NCI-H526 treated with DMSO at 0.1 percent for 48 hours (cell line): ENCODE results near the gene MAPK8IP3.
A peak's percentile ranks its signal among the peaks of the same experiment; 100 is the strongest.
"Not testable (repeated sequence)": the region's sequence is repeated elsewhere in the genome, so short reads cannot be mapped to it uniquely, and the experiment has no call there.

Experiments
- DNase-seq: peaks from one replicate; lab custom pipeline; 2025; lab: John Stamatoyannopoulos, UW

MAPK8IP3 gene

DNA sequence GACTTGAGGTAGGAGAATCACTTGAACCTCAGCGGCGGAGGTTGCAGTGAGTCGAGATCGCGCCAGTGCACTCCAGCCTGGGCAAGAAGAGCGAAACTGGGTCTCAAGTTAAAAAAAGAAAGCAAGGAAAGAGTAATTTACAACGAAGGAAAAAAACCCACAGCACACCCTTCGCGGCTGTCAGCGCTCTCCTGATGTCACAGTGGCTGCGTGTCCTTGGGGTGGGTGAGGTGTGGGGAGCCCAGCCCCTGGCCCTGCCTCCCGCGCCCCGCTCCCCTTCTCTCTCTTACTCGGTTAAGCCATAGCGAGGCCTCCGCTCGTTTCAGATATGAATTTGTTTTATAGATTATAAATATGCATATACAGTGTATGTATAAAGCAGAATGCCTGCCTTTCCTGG lies 28.7 kb upstream of the MAPK8IP3 start:
- DNase-seq = no peak

DNA sequence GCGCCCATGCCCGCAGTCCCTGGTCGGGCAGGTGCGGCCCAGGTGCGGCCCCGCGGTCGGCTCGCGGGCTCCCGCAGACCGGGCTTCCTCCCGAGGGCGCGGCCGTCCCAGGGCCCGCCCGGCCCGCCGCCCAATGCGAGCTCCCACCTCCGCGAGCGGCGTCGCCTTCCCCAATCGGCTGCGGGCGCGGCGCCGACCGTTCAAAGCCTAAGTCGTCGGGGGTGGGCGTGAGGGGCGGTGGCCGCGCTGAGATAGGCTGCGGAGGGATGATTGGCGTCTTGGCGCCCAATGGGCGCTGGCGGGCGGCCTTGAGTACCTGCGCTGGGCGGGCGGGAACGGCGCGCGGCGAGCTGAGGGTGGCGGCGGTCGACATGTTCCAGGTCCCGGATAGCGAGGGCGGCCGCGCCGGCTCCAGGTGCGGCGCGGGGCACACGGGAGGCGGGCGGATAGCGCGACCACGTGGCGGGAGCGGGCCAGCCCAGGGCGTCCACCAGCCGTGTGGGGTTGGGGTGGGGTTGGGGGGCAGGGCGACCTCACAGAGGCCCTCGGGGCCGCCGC lies 28.0 kb upstream of the MAPK8IP3 start, which contains the start of gene JPT2:
TSS of gene JPT2 (plus strand) at position 338 of the 558 bp plus-strand sequence. CDS start at position 372, 34 bp downstream.
- peak; percentile 86 for DNase-seq

DNA sequence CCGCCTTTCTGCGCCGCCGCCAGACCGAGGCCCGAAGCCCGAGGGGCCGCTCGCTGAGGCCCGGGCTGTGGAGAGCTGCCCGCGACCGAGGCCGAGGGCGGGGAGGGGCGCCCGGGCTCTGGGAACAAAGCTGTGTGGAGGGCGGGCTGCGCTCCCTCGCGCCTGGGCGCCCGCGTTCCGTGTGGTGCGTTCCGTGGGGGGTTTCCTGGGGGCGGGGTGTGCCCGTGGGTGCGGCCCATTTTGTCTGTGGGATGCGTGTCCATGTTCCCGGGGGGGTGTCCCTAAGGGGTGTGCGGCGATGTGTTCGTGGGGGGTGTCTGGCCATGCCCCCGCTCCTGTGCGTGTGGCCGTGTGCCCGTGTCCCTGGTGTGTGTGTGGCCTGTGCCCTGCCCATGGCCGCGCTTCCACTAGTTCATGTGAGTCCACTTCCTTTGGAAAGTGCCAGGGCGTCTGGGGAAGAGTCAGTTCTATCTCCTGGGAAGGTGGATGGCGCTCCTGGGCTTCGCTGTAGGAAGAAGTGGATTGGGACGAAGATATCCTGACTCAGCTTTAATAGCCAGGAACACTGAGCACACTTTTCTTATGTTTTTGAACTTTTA lies 27.4 kb upstream of the MAPK8IP3 start:
- no peak for DNase-seq

DNA sequence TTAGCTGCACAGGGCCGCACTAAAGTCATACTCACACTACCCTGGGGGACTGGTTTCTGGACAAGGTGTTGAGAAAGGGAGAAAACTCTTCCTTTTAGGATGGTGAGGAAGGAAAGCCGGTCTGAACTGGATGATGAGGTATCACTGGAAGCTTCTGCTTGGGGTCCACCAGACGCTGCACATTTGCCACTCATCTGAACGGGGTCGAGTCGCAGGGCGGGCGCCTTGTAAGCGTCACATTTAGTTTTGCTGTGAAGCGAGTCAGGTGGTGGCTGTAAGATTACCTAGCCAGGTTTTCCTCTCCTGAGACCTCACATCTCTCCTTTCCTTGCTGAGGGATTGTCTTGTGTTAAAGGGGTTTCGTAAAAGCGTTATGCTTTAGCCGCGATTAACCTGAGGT lies 25.6 kb upstream of the MAPK8IP3 start:
- no peak for DNase-seq

DNA sequence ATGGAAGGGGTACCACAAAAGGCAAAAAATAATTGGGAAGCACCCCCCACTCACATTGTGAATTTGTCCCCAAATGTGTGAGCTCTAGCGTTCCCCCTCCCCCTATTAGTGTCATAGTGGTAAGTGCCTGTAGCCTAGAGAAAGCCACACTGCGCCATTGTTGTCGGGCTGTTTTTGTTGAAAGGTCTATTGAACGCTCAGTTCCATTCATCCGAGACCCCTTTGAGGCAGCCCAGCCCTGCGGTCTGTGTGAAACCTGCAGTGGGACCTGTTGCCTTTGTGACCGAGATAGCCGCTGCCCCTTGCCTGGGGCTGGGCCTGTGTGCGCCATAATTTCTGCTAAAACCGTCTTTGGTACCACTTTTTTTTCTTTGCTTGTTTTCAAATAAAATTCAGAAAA lies 25.0 kb upstream of the MAPK8IP3 start:
- no peak for DNase-seq

DNA sequence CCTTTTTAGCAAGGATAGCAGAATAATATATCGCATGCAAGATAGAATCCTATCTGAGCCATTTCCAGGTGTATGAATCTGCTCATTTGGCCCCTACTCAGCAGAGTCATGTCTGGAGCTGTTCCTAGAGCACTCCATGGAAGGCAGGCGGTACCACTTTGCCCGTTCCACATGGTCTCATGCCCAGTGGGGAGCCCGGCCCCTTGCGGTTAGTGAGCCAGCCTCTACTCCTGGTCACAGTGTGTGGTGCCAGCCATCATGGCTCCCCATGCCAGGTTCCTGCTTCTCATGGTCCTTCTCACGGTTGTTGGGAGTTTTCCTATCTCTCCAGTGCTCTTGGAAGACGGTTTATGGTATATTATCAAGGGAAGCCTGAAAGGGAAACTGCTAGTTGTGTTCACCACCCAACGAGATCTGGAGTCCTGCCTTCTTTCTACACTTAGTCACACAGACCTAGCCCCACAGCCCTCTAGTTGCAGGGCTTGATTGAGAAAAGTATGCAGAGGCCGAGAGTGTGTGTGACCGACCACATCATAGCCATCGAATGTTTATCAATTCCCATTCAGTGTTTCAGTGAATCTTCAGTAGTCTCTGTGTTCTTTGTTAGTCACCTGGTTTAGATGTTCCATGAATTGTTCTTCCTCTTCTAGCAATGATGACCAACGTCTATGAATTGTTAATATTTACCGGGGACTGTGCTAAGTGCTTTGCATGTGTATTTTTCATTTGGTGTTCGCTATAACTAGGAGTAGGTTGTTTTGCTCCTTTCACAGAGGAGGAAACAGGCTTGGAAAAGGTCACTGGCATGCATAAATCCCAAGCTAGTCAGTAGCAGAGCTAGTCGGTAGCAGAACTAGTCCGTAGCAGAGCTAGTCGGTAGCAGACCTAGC lies 18.3 kb upstream of the MAPK8IP3 start:
- DNase-seq = no peak

DNA sequence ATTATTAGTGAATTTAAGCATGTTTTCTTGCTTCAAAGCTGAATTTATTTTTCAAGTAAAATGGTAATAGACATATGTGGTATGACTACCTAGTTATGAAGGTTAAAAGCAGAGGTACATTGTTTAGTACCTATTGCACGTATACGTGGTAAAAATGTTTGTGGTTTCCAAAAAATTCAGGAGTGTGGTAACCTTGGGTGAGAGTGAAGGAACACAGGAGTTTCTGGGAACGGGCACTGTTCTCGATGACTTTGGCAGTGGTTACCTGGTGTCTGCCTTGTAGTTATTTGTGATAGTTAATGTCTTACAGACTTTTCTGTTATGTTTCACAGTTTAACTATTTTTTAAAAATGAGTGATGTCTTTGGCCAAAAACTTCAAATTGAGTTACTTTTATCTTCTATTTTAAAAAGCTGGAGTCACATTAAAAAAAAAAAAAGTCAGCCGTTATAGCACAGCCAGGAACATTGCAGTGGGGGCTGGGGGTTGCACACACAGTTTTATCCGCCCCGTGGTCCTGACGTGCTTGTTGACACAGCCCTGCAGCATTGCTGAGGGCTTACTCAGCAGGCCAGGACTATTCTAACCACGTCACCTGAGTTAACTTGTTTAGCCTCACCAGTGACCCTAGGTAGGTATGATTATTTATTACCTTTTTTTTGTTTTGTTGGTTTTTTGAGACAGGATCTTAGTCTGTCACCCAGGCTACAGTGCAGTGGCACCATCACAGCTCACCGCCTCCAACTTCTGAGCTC lies 17.0 kb upstream of the MAPK8IP3 start:
- no peak for DNase-seq

DNA sequence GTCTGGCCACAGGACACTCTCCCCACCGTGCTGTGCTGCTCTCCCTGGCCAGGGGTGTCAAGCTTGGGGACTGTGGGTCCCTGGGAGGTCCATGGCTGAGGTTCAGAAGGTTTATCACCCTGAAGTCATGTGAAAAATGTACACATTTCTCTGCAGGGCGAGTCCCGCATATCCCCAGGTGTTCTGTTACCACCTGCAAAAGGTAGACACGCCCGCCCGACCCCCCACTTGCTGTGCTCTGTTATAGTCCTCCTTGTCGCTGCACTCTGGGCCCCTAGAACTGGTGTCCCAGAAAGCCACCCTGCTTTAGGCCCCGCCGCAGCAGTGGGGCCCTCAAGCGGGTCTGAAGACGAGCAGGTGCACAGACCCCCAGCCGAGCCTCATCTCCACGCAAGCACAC lies 16.1 kb upstream of the MAPK8IP3 start:
- DNase-seq = no peak

DNA sequence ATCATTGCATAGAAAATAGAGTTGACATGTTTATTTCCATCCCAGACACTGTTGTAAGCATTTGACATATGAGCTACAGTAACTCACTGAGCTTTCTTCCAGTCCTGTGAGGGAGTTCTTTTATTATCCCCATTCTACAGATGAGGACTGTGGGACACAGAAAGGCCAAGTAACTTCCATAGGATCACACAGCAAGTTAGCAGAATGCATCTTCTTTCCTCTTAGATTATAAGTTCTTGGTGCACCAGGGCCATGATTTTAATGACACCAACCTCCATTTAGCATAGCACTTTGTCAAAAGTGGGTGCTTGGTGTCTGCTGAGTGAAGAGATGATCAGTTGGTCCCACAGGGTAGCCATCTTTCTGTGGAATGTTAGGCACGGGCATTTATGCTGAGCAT lies 15.2 kb upstream of the MAPK8IP3 start:
- no peak for DNase-seq

DNA sequence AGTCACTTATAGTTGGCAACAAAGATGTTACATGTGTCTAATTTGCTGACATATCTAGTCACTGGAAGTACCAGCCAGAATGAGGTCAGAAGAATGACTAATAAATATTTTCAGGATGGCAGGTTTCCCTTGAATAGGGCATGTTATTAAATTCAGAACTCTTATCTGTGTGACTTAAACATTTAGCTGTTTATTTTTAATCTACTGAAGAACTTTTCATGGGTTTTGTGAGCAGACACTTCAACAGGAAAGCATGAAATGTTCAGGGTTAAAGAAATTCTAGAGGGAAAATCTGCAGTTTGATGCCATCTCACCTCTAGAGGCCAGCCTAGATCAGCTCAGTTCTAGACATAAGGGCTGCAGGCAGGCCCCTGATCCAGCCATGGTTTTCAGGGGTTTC lies 14.7 kb upstream of the MAPK8IP3 start:
- no peak for DNase-seq

DNA sequence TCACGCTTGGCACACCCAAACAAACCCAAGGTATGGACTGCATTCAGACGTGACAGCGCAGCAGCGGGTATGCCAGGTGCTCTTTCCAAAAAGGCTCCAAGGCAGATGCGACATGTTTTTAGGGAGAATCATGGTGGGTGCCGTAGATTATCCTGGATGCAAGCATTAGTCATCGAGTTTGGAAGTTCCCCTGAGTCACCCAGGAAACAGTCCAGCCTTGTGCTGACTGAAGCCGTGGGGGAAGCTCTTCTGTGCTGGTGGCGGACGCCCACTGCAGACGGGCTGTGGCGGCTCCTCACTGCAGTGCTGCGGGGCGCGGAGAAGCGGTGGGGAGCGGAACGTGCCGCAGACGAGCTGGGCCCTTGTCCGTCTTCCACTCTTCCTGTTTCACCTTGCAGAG lies 14.0 kb upstream of the MAPK8IP3 start:
- DNase-seq = no peak

DNA sequence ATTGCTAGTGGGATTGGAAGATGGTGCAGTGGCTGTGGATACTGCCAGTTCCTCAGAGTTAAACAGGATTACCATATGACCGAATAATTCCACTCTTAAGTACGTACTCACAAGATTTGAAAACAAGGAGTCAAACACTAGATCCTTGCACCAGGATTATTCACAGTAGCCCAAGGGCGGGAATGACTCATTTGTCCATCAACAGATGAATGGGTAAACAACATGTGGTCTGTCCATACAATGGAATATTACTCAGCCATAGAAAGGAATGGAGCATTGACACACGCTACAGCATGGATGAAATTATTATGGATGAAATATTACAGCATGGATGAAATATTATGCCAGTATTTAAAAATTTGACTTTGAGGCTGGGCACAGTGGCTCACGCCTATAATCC lies 9.1 kb upstream of the MAPK8IP3 start:
- DNase-seq = no peak

DNA sequence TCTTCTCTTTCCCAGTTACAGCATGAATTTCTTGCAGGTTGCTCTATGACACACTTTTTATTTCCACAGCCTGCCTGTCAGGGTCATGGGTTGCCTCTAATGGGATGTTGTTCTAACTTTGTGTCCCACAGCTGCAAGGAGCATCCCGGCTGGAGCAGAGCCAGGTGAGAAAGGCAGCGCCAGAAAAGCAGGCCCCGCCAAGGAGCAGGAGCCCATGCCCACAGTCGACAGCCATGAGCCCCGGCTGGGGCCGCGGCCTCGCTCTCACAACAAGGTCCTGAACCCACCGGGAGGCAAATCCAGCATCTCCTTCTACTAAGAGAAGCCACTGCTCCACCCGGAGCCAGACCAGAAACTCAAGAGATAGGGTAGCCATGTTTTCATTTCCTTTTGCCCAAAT lies 7.3 kb upstream of the MAPK8IP3 start:
- no peak for DNase-seq

DNA sequence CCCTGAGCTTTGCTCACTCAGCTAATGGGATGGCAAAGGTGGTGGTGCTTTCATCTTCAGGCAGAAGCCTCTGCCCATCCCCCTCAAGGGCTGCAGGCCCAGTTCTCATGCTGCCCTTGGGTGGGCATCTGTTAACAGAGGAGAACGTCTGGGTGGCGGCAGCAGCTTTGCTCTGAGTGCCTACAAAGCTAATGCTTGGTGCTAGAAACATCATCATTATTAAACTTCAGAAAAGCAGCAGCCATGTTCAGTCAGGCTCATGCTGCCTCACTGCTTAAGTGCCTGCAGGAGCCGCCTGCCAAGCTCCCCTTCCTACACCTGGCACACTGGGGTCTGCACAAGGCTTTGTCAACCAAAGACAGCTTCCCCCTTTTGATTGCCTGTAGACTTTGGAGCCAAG lies 5.7 kb upstream of the MAPK8IP3 start:
- no peak for DNase-seq

DNA sequence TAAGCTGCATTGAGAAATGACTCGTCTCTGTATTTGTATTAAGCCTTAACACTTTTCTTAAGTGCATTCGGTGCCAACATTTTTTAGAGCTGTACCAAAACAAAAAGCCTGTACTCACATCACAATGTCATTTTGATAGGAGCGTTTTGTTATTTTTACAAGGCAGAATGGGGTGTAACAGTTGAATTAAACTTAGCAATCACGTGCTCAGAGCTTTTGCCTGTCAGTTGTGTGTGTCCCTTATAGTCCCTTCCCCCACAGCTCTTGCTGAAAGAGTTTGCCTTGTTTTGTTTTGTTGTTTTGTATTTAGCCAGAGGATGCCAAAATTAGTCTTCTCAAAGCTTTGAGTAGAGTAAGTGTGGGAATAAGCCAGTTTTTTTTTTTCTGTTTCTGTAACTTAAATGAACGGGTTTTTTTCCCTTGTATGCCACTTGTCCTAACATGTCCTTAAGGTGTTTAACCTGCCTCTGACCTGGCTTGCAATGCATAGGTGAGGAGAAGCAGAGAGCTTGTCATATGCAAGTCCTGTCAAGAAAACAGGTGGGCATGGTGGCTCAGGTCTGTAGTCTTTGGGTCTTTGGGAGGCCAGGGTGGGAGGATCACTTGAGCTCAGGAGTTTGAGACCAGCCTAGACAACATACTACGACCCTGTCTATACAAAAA lies 4.6 kb upstream of the MAPK8IP3 start:
- DNase-seq = no peak

DNA sequence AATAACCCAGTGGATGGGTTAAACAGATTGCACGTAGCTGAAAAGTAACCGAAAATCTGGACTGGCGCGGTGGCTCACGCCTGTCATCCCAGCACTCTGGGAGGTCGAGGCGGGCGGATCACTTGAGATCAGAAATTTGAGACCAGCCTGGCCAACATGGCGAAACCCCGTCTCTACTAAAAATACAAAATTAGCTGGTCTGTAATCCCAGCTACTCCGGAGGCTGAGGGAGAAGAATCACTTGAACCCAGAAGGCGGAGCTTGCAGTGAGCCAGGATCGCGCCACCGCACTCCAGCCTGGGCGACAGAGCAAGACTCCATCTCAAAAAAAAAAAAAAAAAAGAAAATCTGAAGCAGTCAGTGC lies 689 bp upstream of the MAPK8IP3 start:
- not testable (repeated sequence) for DNase-seq

DNA sequence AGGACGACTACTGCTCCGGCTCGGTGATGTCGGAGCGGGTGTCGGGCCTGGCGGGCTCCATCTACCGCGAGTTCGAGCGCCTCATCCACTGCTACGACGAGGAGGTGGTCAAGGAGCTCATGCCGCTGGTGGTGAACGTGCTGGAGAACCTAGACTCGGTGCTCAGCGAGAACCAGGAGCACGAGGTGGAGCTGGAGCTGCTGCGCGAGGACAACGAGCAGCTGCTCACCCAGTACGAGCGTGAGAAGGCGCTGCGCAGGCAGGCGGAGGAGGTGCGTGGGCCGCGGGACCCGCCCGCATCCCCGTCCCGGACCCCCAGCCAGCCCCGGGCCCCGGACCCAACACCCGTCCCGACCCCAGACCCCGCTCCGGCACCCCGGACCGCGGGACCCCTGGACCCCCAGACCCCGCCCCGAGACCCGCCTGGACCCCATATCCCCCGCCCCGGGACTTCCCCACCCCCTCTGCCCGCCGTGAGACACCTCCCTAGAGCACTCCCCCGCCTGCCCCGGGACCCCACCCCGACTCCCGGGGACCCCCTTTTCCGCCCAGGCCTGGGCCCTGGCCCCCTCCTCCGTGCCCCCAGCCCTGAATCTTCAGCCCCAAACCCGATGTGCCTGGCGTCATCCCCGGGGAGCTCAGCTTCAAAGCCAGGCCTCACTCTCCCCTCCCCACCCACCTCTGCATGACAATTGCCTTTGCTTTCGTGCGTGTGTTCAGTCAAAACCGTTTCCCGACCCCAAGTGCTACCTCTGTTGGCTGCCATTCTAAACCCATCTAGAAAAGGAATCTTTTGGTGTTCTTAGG lies 594 bp downstream of the MAPK8IP3 start:
- no peak for DNase-seq

DNA sequence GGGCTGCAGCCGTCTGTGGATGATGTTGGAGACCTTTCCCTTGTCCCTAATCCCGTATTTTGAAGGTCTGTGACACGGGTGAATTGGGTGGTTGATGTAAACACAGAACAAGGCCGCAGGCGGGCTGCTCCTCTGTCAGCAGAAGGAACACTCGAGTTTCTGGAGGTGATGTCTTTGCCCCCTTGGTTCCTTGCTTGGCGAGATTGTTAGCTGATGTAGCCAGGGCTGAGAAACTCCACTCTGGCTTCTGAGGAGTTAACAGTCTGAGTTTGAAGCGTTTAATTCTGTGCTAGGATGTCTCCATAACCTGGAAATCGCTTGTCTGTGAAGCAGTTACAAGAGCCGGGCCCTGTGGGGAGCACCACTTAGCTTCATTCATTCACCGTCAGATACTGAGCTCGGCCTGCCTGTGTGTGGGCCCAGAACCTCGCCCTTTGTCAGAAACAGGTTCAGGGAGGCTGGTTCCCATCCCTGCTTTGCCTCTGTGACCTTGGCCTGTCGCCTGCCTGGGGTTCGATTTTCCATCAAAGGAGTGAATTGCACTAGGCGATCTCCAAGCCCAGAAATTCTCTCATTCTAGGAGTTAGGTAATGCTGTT lies 1.3 kb downstream of the MAPK8IP3 start:
- DNase-seq = no peak

DNA sequence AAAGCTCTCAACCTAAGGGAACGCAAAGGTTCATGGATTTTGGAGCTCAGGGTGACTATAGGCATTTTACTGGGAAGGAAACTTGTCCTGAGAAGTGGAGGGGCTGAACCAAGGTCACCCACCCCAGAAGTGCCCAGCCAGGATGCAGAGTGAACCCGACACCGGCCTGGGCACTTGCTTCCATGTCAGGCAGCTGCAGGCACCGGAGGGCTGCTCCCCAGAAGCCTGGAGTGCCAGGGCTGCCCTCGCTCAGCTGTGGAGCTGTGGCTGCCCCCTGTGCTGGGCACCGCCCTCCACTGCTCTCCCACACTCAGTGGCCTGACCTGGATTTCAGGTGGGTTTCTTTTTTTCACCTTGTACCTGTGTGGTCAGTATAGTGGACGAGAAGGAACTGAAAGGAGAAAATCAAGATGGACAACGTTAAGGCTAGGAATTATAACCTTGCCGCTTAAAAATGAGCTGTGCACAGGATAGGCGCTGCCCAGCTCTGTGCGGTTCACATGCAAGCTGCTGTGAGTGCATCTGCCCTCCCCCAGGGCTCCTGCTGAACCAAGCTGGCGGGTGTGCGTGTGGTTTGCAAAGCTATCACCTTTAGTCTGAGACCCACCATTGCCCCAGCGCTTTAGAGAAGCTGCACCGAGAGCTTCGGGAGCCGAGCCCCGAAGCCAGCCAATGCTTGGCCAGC lies 2.2 kb downstream of the MAPK8IP3 start:
- DNase-seq = no peak

DNA sequence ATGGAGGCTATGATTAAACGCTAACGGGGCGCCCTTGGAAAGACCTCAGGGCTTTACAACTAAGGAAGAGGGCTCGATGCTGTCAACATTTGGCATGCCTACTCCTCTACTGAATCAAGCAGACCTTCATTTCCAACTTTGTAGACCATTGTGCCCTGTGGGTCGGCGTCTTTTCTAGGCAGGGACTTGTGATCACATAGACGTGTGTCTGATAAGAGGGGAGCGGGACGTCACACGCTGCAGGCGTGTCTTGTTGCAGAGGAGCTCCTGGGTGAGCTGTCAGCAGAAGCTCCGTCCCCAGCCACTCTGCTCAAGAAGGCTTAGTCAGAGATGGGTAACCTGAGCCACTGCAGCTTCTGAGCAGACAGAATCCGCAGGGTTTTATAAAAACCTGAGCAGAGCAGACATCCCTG lies 2.8 kb downstream of the MAPK8IP3 start:
- no peak for DNase-seq
